VCaP (cell line): ENCODE results near the gene HSPB1.

Source experiments
- H3K27ac ChIP-seq: fragments of 450-650 bp; 2 replicates; pipeline ENCODE4 v1.5.1; 2017
- TF ChIP-seq, protein P1 (sequence below): fragments of 450-650 bp; conservative IDR thresholded peaks from 2 replicates; pipeline ENCODE4 v1.5.1; 2017; ENCODE audit warnings: mild to moderate bottlenecking, moderate library complexity

Gene HSPB1

DNA sequence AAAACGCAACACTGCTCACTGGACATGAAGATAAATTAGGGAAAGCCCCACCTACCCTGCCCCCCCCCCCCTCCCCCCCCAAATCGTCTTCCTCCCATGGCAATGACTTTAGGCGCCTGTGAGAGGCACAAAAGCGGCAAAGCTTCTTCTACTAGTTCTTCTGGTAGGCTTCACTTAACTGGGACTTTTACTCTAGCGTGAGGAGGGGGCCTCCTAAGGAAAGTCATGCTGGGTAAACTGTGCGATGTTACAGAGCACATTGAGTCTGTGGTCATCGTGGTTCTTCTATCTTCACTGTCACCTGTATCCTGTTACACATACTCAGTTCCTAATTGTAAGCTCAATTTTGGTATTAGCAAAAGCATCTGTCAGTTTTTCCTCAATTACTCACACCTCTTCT is 25.1 kb downstream of the HSPB1 start:
- TF ChIP-seq, protein P1, sequence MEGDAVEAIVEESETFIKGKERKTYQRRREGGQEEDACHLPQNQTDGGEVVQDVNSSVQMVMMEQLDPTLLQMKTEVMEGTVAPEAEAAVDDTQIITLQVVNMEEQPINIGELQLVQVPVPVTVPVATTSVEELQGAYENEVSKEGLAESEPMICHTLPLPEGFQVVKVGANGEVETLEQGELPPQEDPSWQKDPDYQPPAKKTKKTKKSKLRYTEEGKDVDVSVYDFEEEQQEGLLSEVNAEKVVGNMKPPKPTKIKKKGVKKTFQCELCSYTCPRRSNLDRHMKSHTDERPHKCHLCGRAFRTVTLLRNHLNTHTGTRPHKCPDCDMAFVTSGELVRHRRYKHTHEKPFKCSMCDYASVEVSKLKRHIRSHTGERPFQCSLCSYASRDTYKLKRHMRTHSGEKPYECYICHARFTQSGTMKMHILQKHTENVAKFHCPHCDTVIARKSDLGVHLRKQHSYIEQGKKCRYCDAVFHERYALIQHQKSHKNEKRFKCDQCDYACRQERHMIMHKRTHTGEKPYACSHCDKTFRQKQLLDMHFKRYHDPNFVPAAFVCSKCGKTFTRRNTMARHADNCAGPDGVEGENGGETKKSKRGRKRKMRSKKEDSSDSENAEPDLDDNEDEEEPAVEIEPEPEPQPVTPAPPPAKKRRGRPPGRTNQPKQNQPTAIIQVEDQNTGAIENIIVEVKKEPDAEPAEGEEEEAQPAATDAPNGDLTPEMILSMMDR: no peak
- no peak overlapping the region for H3K27ac ChIP-seq

DNA sequence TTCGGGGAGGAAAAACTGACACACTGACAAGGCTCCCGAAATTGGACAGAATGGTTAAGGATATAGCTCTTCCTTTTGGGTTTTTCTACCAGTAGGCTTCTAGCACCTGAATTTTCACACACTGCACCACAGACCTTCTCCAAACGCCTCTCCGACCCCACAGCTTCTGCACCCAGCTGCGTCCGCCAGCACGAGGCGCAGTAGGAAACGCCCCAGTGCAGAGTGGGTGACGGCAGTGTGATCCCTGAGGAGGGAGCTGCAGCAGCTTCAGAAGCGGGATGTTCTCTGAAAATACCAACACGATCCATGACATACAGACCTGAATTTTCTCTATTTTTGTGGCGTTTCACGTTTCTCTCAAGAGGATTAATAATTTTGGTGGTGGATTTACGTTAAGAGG is 25.9 kb downstream of the HSPB1 start:
- H3K27ac ChIP-seq: no peak overlapping the region
- TF ChIP-seq, protein P1: no peak

DNA sequence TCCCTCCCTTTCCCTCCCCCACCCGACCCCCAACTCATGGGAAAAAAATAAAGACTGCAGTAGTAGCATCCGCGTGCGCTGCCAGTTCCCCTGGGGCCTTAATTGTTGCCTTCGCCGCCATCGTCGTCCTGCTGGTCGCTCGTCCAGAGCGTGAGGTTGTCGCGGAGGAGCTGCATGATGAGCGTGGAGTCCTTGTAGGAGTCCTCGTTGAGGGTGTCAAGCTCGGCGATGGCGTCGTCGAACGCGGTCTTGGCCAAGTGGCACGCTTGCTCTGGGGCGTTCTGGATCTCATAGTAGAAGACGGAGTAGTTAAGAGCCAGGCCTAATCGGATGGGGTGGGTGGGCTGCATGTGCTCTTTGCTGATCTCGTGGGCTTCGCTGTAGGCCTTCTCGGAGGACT is 27.0 kb downstream of the HSPB1 start:
- H3K27ac ChIP-seq: no peak overlapping the region

DNA sequence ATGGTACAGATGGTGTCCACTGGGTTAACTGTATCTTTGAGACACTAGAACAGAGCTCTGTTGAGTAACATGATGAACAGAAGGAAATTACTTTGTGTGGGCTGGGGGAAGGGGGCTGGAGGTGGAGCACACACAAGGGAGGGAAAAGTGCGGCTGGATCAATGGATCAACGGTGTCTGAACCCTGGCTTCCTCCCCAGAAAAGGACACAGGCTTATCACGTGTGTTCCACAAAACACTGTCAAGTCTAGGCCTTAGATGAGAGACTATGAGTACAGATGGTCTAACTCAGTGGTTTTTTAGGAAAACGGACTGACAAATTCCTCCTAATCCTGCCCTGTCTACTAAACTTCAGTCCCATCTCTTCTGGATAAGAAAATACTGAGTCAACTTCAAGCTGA is 27.8 kb downstream of the HSPB1 start:
- TF ChIP-seq, protein P1: no peak
- H3K27ac ChIP-seq: no peak overlapping the region

More for the DNA sequence above, 27.0 kb downstream of the HSPB1 start:
- TF ChIP-seq, protein P1: no peak

DNA sequence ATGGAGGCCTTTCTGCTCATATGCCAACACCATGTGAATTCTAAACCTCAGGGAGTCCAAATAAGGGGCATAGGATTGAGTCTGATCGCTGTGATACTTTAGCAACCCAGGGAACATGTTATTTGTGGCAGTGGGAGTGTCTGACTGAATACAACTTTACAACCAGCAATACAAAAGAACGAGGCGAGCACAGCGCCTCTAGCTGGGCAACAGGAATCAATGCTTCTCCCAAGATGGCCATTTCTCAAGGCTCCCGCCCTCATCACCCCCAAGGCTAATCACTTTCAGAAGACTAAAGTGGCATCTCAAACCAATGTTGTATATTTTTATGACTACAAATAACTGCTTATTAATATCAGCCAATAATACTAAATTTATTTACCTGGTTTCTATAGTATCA is 28.2 kb downstream of the HSPB1 start:
- TF ChIP-seq, protein P1: no peak
- H3K27ac ChIP-seq: no peak overlapping the region

DNA sequence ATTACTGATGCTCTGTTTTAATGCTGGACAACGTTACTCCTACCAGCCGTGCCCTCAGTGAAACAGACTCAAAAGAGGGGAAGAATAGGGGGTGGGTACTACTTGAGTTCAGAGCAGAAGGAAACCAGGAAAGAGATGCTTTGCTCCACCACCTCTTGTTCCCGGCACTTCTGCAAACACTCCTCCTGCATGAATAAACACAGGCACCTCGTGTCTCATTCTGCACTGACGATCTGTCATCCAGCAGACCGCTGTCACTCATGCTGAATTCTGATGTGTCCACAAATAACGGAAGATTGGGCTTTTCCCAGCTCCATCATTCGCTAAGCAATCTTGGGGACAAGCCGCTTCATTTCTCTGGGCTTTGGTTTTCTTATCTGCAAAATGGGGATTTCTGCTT is 29.6 kb downstream of the HSPB1 start:
- TF ChIP-seq, protein P1: no peak

DNA sequence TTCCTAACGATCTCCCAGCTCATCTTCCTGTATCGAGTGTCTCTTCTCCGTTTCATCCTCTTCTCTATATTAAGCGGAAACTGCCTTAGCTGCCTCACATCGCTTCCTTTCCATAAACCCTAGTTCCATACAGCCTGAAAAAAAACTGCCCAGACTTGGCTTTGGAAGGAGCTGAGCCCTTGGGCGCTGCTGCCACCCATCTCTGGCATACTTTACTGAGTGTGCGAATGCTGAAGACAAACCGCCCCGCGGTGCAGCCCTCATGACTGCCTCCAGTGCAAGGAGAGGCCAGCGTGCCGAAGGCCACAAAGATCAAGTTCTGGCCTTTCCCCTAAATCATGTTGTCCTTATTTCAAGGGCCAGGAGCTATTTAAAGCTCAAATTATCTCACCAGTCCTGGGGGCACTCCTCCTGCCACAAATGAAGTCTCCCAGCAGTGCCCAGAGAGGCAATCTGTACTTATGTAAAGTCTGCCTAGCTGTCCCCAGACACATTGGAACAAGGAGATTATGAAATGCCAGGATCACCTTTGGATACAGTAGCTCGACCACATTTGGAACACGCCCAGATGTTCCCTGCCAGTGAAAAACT is 31.1 kb downstream of the HSPB1 start:
- H3K27ac ChIP-seq: peak overlapping the region; percentile 8; the same call in 1 of the 2 replicates
- TF ChIP-seq, protein P1: no peak

More for the DNA sequence above, 29.6 kb downstream of the HSPB1 start:
- H3K27ac ChIP-seq: no peak overlapping the region; the same call in 1 of the 2 replicates
